ENCODE results near the gene FYN.

FYN gene

DNA sequence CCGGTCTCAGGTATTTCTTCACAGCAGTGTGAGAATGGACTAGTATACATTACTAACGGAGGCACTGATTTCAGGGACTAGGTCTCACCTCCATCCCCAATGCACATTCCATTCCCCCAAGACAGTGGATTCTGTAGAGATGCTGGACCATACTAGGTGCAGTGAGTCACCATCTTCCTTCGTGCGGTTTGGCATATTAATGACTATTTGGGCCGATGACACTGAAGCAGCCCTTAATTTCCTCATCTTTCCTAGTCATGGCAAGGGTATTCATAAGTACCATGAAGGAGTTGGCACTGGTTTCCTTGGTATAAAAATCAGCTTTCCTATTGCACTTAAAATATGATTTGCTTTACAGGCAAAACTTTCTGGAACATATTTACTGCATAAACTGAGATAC lies 146.2 kb downstream of the FYN start:
- H3K4me2 ChIP-seq (ENCODE audit: insufficient read depth, low read length), result no peak overlapping the region
- no peak overlapping the region for H3K9ac ChIP-seq (ENCODE audit: low read depth, low read length)

DNA sequence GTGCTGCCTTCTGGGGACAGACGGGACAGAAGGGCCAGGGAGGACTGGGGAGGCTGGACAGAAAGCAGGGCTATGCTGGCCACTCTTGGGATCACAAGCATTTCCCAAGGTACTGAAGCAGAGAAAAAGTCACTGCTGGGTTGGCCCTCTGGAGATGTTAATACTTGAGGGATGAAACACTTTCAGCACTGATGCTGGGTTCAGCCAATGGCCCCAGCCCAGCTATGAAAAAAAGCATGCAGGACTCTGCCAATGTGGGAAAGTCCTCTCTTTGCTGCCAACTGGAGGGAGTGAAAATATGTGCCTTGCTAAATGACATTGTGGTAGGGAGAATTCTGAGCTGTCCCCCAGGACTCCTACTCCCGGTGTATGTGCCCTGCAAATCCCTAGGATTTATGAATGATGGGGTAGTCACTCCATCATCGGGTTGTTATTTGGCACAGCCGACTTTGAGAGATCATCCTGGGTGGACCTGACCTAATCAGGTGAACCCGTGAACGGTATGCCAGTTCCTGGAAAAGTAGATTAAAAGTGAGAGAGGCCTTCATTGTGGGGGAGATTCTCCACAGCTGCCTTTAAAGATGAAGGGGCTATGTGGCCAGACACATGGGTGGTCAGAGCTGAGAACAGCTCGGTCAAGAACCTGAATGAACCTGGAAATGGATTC lies 147.7 kb downstream of the FYN start:
- ATAC-seq (ENCODE audit: insufficient read depth, low read depth), result no peak
- no peaks in the 10 kb centered on the region for H3K36me3 ChIP-seq (ENCODE audit: insufficient read depth, low read length)

More for the DNA sequence above, 146.2 kb downstream of the FYN start:
- no peak overlapping the region for H2AFZ ChIP-seq (ENCODE audit: low read depth, low read length)
- no peaks in the 10 kb centered on the region for H3K9me3 ChIP-seq (ENCODE audit: insufficient read depth, low read length, severe bottlenecking)
- H3K4me1 ChIP-seq (ENCODE audit: insufficient read depth, low read length), result no peaks in the 10 kb centered on the region; the same call in 1 of the 2 replicates
- no peak overlapping the region for H3K4me3 ChIP-seq (ENCODE audit: low read depth in 1 of 2, low read length in 2 of 2)
- DNase-seq (no peak), ATAC-seq (ENCODE audit: insufficient read depth, low read depth) (no peak)
- H3K27me3 ChIP-seq (ENCODE audit: insufficient read depth, low read length, poor library complexity), result no peaks in the 10 kb centered on the region
- H4K20me1 ChIP-seq (ENCODE audit: insufficient read depth, low read length), result peaks cover 23% of the 10 kb centered on the region; the same call in 1 of the 2 replicates
- H3K36me3 ChIP-seq (ENCODE audit: insufficient read depth, low read length), result no peaks in the 10 kb centered on the region
- TF ChIP-seq EZH2 (IDR thresholded peaks at IDR 0.05; ENCODE audit: borderline replicate concordance, low read depth, low read length, severe bottlenecking), result no peak
- TF ChIP-seq, protein P1, sequence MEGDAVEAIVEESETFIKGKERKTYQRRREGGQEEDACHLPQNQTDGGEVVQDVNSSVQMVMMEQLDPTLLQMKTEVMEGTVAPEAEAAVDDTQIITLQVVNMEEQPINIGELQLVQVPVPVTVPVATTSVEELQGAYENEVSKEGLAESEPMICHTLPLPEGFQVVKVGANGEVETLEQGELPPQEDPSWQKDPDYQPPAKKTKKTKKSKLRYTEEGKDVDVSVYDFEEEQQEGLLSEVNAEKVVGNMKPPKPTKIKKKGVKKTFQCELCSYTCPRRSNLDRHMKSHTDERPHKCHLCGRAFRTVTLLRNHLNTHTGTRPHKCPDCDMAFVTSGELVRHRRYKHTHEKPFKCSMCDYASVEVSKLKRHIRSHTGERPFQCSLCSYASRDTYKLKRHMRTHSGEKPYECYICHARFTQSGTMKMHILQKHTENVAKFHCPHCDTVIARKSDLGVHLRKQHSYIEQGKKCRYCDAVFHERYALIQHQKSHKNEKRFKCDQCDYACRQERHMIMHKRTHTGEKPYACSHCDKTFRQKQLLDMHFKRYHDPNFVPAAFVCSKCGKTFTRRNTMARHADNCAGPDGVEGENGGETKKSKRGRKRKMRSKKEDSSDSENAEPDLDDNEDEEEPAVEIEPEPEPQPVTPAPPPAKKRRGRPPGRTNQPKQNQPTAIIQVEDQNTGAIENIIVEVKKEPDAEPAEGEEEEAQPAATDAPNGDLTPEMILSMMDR (IDR thresholded peaks at IDR 0.05; ENCODE audit: borderline replicate concordance, extremely low read depth, low read length, poor library complexity, severe bottlenecking), result no peak
- H3K79me2 ChIP-seq (ENCODE audit: insufficient read depth, low read length), result peaks cover 47% of the 10 kb centered on the region
- H3K27ac ChIP-seq (ENCODE audit: low read length), result no peak overlapping the region

DNA sequence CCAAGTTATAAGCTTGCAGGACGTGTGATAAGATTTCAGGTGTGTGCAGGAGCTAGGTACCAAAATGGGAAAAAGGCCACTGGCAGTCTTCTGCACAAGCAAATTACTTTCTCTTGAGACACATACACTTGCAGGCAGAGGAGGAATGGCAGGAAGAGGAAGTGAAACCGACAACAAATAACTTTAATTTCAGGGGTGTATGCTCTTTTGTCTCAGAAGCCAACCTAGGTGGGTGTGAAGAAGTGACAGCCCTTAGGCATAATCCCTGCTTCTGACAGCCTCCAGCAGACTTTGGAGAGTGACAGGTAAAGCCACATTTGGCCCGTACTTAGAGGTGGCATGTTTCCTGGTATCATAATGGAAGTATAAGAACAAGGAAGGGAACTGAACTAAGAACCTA lies 148.7 kb downstream of the FYN start:
- H4K20me1 ChIP-seq (ENCODE audit: insufficient read depth, low read length), result peaks cover 33% of the 10 kb centered on the region
- peaks cover 10% of the 10 kb centered on the region for H3K36me3 ChIP-seq (ENCODE audit: insufficient read depth, low read length)
- H3K4me3 ChIP-seq (ENCODE audit: low read depth in 1 of 2, low read length in 2 of 2), result no peak overlapping the region
- no peak overlapping the region for H3K27ac ChIP-seq (ENCODE audit: low read length)
- ATAC-seq (ENCODE audit: insufficient read depth, low read depth) (peak; percentile 56; the same call in 2 of the 3 replicates), DNase-seq (no peak)
- no peak overlapping the region for H3K9ac ChIP-seq (ENCODE audit: low read depth, low read length)
- H3K9me3 ChIP-seq (ENCODE audit: insufficient read depth, low read length, severe bottlenecking), result no peaks in the 10 kb centered on the region
- no peaks in the 10 kb centered on the region; the same call in 1 of the 2 replicates for H3K4me1 ChIP-seq (ENCODE audit: insufficient read depth, low read length)
- H3K27me3 ChIP-seq (ENCODE audit: insufficient read depth, low read length, poor library complexity), result no peaks in the 10 kb centered on the region
- TF ChIP-seq, protein P1 (IDR thresholded peaks at IDR 0.05; ENCODE audit: borderline replicate concordance, extremely low read depth, low read length, poor library complexity, severe bottlenecking), result no peak
- no peak for TF ChIP-seq EZH2 (IDR thresholded peaks at IDR 0.05; ENCODE audit: borderline replicate concordance, low read depth, low read length, severe bottlenecking)
- no peak overlapping the region for H3K4me2 ChIP-seq (ENCODE audit: insufficient read depth, low read length)
- peaks cover 54% of the 10 kb centered on the region for H3K79me2 ChIP-seq (ENCODE audit: insufficient read depth, low read length)
- H2AFZ ChIP-seq (ENCODE audit: low read depth, low read length), result no peak overlapping the region

More for the DNA sequence above, 147.7 kb downstream of the FYN start:
- TF ChIP-seq, protein P1 (IDR thresholded peaks at IDR 0.05; ENCODE audit: borderline replicate concordance, extremely low read depth, low read length, poor library complexity, severe bottlenecking), result no peak
- TF ChIP-seq EZH2 (IDR thresholded peaks at IDR 0.05; ENCODE audit: borderline replicate concordance, low read depth, low read length, severe bottlenecking), result no peak
- H3K27me3 ChIP-seq (ENCODE audit: insufficient read depth, low read length, poor library complexity), result no peaks in the 10 kb centered on the region
- no peaks in the 10 kb centered on the region; the same call in 1 of the 2 replicates for H3K4me1 ChIP-seq (ENCODE audit: insufficient read depth, low read length)
- no peak overlapping the region for H3K27ac ChIP-seq (ENCODE audit: low read length)
- no peak overlapping the region for H2AFZ ChIP-seq (ENCODE audit: low read depth, low read length)
- no peaks in the 10 kb centered on the region for H3K9me3 ChIP-seq (ENCODE audit: insufficient read depth, low read length, severe bottlenecking)
- H3K79me2 ChIP-seq (ENCODE audit: insufficient read depth, low read length), result peaks cover 54% of the 10 kb centered on the region
- no peak for DNase-seq
- H3K4me3 ChIP-seq (ENCODE audit: low read depth in 1 of 2, low read length in 2 of 2), result no peak overlapping the region
- no peak overlapping the region for H3K4me2 ChIP-seq (ENCODE audit: insufficient read depth, low read length)
- H3K9ac ChIP-seq (ENCODE audit: low read depth, low read length), result no peak overlapping the region
- peaks cover 26% of the 10 kb centered on the region; the same call in 1 of the 2 replicates for H4K20me1 ChIP-seq (ENCODE audit: insufficient read depth, low read length)
